ENCODE results near the gene DXO. TPM values are rescaled to one million over a fixed set of nuclear protein-coding genes. Genes with fewer than 3 reads are reported as not detected.
A peak's percentile ranks its signal among the peaks of the same experiment; 100 is the strongest.

Gene DXO
- polyA plus RNA-seq, 3 donors = 5.5 to 49.6 (median 10.4) TPM

DNA sequence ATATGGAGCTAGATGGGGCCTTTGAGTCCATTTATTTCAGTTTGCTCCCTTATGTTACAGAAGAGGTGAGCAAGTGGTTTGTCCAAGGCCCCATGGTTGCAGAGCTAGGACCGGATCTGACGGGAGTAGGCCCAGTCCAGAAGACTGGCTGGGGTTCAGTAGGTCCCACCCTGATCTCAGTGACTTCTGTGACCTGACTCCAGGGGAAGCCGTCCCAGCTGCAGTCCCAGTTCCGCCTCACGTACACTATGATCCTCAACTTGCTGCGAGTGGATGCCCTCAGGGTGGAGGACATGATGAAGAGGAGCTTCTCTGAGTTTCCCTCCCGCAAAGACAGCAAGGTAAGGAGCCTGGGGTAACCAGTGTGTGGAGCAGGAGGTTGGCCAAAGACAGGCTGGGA, 5.4 kb downstream of the DXO start:
- Histone ChIP-seq H3K36me3 (replicated peaks in 1 of 2; ENCODE audit: control insufficient read depth in 1 of 2, insufficient read depth in 2 of 2, low read length in 2 of 2) (peaks cover 85 to 92% of the 10 kb centered on the region in 2 donors), H3K4me3 (replicated peaks in 1 of 3; ENCODE audit: low read depth in 2 of 3, low read length in 3 of 3) (no peak overlapping the region), H3K4me1 (ENCODE audit: control insufficient read depth in 1 of 2, insufficient read depth in 2 of 2, low read length in 2 of 2) (peaks cover 8 to 12% of the 10 kb centered on the region in 2 donors), H3K79me2 (ENCODE audit: insufficient read depth, low read length) (peaks cover 11% of the 10 kb centered on the region), H3K9ac (ENCODE audit: insufficient read depth, low read length, poor library complexity, severe bottlenecking) (no peak overlapping the region), H4K20me1 (ENCODE audit: insufficient read depth, low read length) (no peaks in the 10 kb centered on the region), H3K27ac (ENCODE audit: low read depth in 1 of 2, low read length in 2 of 2) (no peak overlapping the region), H3K9me3 (replicated peaks in 1 of 2; ENCODE audit: control insufficient read depth in 1 of 2, insufficient read depth in 1 of 2, low read length in 2 of 2) (no peaks in the 10 kb centered on the region), H2AFZ (ENCODE audit: insufficient read depth, low read depth, low read length, poor library complexity, severe bottlenecking) (no peak overlapping the region), H3K4me2 (replicated peaks; ENCODE audit: extremely low read depth, low read length, poor library complexity, severe bottlenecking) (no peak overlapping the region), H3K27me3 (ENCODE audit: control insufficient read depth in 2 of 2, insufficient read depth in 2 of 2, low read length in 2 of 2) (no peaks in the 10 kb centered on the region)
- peaks cover 15% of the 10 kb centered on the region for H3K4me1 Mint-ChIP-seq
- peaks cover 84 to 86% of the 10 kb centered on the region in 2 donors for H3K36me3 Mint-ChIP-seq
- H3K27ac Mint-ChIP-seq = peak overlapping the region in 1 of 7 donors; percentile 21
- TF ChIP-seq, protein P1, sequence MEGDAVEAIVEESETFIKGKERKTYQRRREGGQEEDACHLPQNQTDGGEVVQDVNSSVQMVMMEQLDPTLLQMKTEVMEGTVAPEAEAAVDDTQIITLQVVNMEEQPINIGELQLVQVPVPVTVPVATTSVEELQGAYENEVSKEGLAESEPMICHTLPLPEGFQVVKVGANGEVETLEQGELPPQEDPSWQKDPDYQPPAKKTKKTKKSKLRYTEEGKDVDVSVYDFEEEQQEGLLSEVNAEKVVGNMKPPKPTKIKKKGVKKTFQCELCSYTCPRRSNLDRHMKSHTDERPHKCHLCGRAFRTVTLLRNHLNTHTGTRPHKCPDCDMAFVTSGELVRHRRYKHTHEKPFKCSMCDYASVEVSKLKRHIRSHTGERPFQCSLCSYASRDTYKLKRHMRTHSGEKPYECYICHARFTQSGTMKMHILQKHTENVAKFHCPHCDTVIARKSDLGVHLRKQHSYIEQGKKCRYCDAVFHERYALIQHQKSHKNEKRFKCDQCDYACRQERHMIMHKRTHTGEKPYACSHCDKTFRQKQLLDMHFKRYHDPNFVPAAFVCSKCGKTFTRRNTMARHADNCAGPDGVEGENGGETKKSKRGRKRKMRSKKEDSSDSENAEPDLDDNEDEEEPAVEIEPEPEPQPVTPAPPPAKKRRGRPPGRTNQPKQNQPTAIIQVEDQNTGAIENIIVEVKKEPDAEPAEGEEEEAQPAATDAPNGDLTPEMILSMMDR (IDR thresholded peaks at IDR 0.05) = no peak
- H3K27me3 Mint-ChIP-seq (ENCODE audit: low read depth in 3 of 3) = peaks cover 0 to 1% (median 0%) of the 10 kb centered on the region in 3 donors
- intact Hi-C loops (cut with micrococcal nuclease) = no loop called here
- 98% methylated on average over 6 of the region's 7 CpGs for WGBS (ENCODE audit: insufficient coverage)
- H3K9me3 Mint-ChIP-seq = no peaks in the 10 kb centered on the region
- H3K4me3 Mint-ChIP-seq = no peak overlapping the region
- DNase-seq = no peak

DNA sequence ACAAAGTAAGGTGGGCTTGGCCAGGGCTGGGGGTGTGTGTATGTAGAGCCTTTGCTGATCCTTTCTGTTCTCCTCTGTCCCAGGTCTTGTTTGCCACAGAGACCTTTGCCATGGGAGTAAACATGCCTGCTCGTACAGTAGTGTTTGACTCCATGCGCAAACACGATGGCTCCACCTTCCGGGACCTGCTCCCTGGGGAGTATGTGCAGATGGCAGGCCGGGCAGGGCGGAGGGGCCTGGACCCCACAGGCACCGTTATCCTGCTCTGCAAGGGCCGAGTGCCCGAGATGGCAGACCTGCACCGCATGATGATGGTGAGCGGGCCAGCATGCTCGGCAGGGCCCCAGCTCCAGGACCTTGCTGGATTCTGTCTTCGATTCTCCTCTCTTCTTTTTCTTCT, 6.2 kb downstream of the DXO start:
- Histone ChIP-seq H3K79me2 (ENCODE audit: insufficient read depth, low read length) (peaks cover 5% of the 10 kb centered on the region), H3K4me2 (replicated peaks; ENCODE audit: extremely low read depth, low read length, poor library complexity, severe bottlenecking) (no peak overlapping the region), H3K27ac (ENCODE audit: low read depth in 1 of 2, low read length in 2 of 2) (no peak overlapping the region), H3K36me3 (replicated peaks in 1 of 2; ENCODE audit: control insufficient read depth in 1 of 2, insufficient read depth in 2 of 2, low read length in 2 of 2) (peaks cover 92 to 100% of the 10 kb centered on the region in 2 donors), H3K4me3 (replicated peaks in 1 of 3; ENCODE audit: low read depth in 2 of 3, low read length in 3 of 3) (no peak overlapping the region), H3K4me1 (ENCODE audit: control insufficient read depth in 1 of 2, insufficient read depth in 2 of 2, low read length in 2 of 2) (peaks cover 0 to 4% of the 10 kb centered on the region in 2 donors), H3K9me3 (replicated peaks in 1 of 2; ENCODE audit: control insufficient read depth in 1 of 2, insufficient read depth in 1 of 2, low read length in 2 of 2) (no peaks in the 10 kb centered on the region), H2AFZ (ENCODE audit: insufficient read depth, low read depth, low read length, poor library complexity, severe bottlenecking) (no peak overlapping the region), H3K27me3 (ENCODE audit: control insufficient read depth in 2 of 2, insufficient read depth in 2 of 2, low read length in 2 of 2) (no peaks in the 10 kb centered on the region), H3K9ac (ENCODE audit: insufficient read depth, low read length, poor library complexity, severe bottlenecking) (no peak overlapping the region), H4K20me1 (ENCODE audit: insufficient read depth, low read length) (no peaks in the 10 kb centered on the region)
- TF ChIP-seq, protein P1 (IDR thresholded peaks at IDR 0.05) = no peak
- H3K9me3 Mint-ChIP-seq = no peaks in the 10 kb centered on the region
- no peak for DNase-seq
- H3K36me3 Mint-ChIP-seq = peaks cover 92 to 94% of the 10 kb centered on the region in 2 donors
- peaks cover 7% of the 10 kb centered on the region for H3K4me1 Mint-ChIP-seq
- H3K27me3 Mint-ChIP-seq (ENCODE audit: low read depth in 3 of 3) = peaks cover 0 to 1% (median 0%) of the 10 kb centered on the region in 3 donors
- intact Hi-C loops (cut with micrococcal nuclease) = no loop called here
- H3K27ac Mint-ChIP-seq = peak overlapping the region in 1 of 7 donors; percentile 83
- no peak overlapping the region for H3K4me3 Mint-ChIP-seq
- 92% methylated on average over 13 of the region's 13 CpGs for WGBS (ENCODE audit: insufficient coverage)

Data from CD14-positive monocyte (primary cell).